HepG2 (cell line): ENCODE measurements around the gene GDI1. TPM values are rescaled to one million over a fixed set of nuclear protein-coding genes. Genes with fewer than 3 reads are reported as not detected.

Experiments
- DNMT1 ChIP-seq: sonication (generic); formaldehyde crosslinking; IDR thresholded peaks from 2 replicates; pipeline ENCODE4 v1.5.1; 2020; ENCODE audit warnings: mild to moderate bottlenecking, missing genetic modification reagents
- RERE ChIP-seq: IDR thresholded peaks from 2 replicates; pipeline ENCODE4 v1.6.1; 2016; ENCODE audit warnings: low read depth, missing genetic modification reagents, missing compliant biosample characterization
- ZBTB49 ChIP-seq: sonication (generic); formaldehyde crosslinking; IDR thresholded peaks from 2 replicates; pipeline ENCODE4 v1.4.0; 2020; ENCODE audit warnings: missing genetic modification reagents, borderline replicate concordance
- ZNF235 ChIP-seq: sonication (generic); formaldehyde crosslinking; IDR thresholded peaks from 2 replicates; pipeline ENCODE4 v1.8.1; 2023; ENCODE audit warnings: mild to moderate bottlenecking, missing genetic modification reagents, borderline replicate concordance
- ZNF280D ChIP-seq: sonication (generic); formaldehyde crosslinking; IDR thresholded peaks from 2 replicates; pipeline ENCODE4 v1.5.1; 2020; ENCODE audit warnings: mild to moderate bottlenecking, missing genetic modification reagents
- ZNF547 ChIP-seq: sonication (generic); formaldehyde crosslinking; IDR thresholded peaks from 2 replicates; pipeline ENCODE4 v1.5.1; 2020; ENCODE audit warnings: mild to moderate bottlenecking, missing genetic modification reagents
- ZNF720 ChIP-seq: sonication (generic); formaldehyde crosslinking; IDR thresholded peaks from 2 replicates; pipeline ENCODE4 v1.4.0; 2020; ENCODE audit warnings: missing genetic modification reagents
- ZNF773 ChIP-seq: sonication (generic); formaldehyde crosslinking; IDR thresholded peaks from 2 replicates; pipeline ENCODE4 v1.4.0; 2020; ENCODE audit warnings: missing genetic modification reagents, borderline replicate concordance
- polyA plus RNA-seq, 8 experiments: library from polyadenylated mRNA; depleted of rRNA in 3 of 8; stranded (reverse) in 7 of 8; unstranded in 1 of 8; fragments of >200 nt; fragmentation: Illumina TruSeq in 4 of 8; extraction: Trizol in 4 of 8; gene quantifications; 2 replicates each; pipeline versions ENCODE4 v1.2.1 to v1.2.3, GENCODE V29; 2011 to 2016; ENCODE audit warnings: low read depth in 4 of 8, missing spikeins in 1 of 8, mixed read lengths in 1 of 8; ENCODE audit not compliant: insufficient read depth in 1 of 8
- total RNA-seq, 5 experiments: library from RNA; depleted of rRNA; stranded (reverse); fragments of >200 nt; fragmentation: Illumina TruSeq; extraction: Trizol; gene quantifications; 2 replicates each; pipeline ENCODE4 v1.2.3, GENCODE V29; 2016; ENCODE audit warnings: low read depth in 1 of 5

The GDI1 gene
- total and polyA plus RNA-seq, 2 of the 13 experiments (the other 11 are each of a cell fraction or from before 2014, with no cell fraction given): 17.4 to 105 TPM

GRCh38 chrX:154452823-154453222 is 15.9 kb downstream of the GDI1 start (continued):
- TF ChIP-seq ZNF280D (no peak), RERE (CRISPR knock-in tag) (no peak), ZNF773 (CRISPR knock-in tag) (no peak), ZNF547 (CRISPR knock-in tag) (no peak), ZBTB49 (CRISPR knock-in tag) (no peak), ZNF720 (no peak), ZNF235 (CRISPR knock-in tag) (no peak), DNMT1 (CRISPR knock-in tag) (no peak)
